GM19372 (cell line): ENCODE measurements around the gene MYOCD.

Source experiments
- ATAC-seq: cut with Tn5 transposase; IDR thresholded peaks from one replicate; pipeline ENCODE4 v1.9.1; 2021; ENCODE audit warnings: mild to moderate bottlenecking, low read depth, moderate library complexity; ENCODE audit not compliant: unreplicated experiment

Gene MYOCD

GRCh38 chr17:12642034-12642433 lies 23.7 kb upstream of the MYOCD start:
- ATAC-seq = no peak

- ATAC-seq = no peak
These were observed 21.9 kb upstream of the MYOCD start for GRCh38 chr17:12643822-12644221.

GRCh38 chr17:12644623-12645022 lies 21.1 kb upstream of the MYOCD start:
- ATAC-seq = no peak

- ATAC-seq = no peak
These were observed 18.8 kb upstream of the MYOCD start for GRCh38 chr17:12646761-12647422.

GRCh38 chr17:12648498-12648897 lies 17.2 kb upstream of the MYOCD start:
- ATAC-seq = no peak

- no peak for ATAC-seq
These were observed 9.8 kb upstream of the MYOCD start for GRCh38 chr17:12655936-12656335.

GRCh38 chr17:12656354-12656753 lies 9.3 kb upstream of the MYOCD start:
- no peak for ATAC-seq

GRCh38 chr17:12659500-12659899 lies 6.2 kb upstream of the MYOCD start:
- ATAC-seq = no peak

GRCh38 chr17:12664252-12664651 lies 1.4 kb upstream of the MYOCD start:
- ATAC-seq = no peak

GRCh38 chr17:12664894-12665262 lies 812 bp upstream of the MYOCD start:
- ATAC-seq = no peak

GRCh38 chr17:12666718-12667117 lies 1.0 kb downstream of the MYOCD start:
- ATAC-seq = no peak

- no peak for ATAC-seq
These were observed 1.7 kb downstream of the MYOCD start for GRCh38 chr17:12667299-12667958.

- ATAC-seq = no peak
These were observed 6.2 kb downstream of the MYOCD start for GRCh38 chr17:12671906-12672305.

- ATAC-seq = no peak
These were observed 7.3 kb downstream of the MYOCD start for GRCh38 chr17:12672947-12673346.

GRCh38 chr17:12673788-12674187 lies 8.1 kb downstream of the MYOCD start:
- ATAC-seq = no peak

- ATAC-seq = no peak
These were observed 14.8 kb downstream of the MYOCD start for GRCh38 chr17:12680407-12680897.

- ATAC-seq = no peak
These were observed 15.3 kb downstream of the MYOCD start for GRCh38 chr17:12680993-12681392.

GRCh38 chr17:12683299-12683698 lies 17.6 kb downstream of the MYOCD start:
- ATAC-seq = no peak

GRCh38 chr17:12686486-12686885 lies 20.8 kb downstream of the MYOCD start:
- ATAC-seq = no peak

GRCh38 chr17:12688382-12688781 lies 22.7 kb downstream of the MYOCD start:
- no peak for ATAC-seq

- ATAC-seq = no peak
These were observed 25.5 kb downstream of the MYOCD start for GRCh38 chr17:12691173-12691572.

- no peak for ATAC-seq
These were observed 27.9 kb downstream of the MYOCD start for GRCh38 chr17:12693640-12694039.
